ENCODE results near the gene TLE4.
A peak's percentile ranks its signal among the peaks of the same experiment; 100 is the strongest.

DNA sequence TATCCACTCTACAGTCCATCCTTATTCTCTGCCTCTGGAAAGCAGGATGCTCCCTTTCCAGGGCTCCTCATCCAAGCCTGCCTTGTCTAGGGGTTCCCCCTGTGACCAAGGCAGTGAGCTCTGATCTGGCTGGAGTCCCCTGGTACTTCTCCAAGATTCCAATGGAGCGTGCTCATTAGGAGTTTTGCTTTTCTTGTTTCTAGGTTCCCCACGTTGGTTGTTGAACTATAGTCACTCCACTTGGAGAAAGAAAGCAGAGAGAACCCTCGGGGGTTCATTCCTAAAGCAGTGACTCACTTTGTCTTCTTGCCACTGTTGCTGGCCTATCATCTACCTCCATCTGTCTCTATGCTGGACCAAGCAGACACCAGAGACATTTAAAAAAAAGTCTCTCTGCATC is 192.6 kb downstream of the TLE4 start:
- TF ChIP-seq, protein P1, sequence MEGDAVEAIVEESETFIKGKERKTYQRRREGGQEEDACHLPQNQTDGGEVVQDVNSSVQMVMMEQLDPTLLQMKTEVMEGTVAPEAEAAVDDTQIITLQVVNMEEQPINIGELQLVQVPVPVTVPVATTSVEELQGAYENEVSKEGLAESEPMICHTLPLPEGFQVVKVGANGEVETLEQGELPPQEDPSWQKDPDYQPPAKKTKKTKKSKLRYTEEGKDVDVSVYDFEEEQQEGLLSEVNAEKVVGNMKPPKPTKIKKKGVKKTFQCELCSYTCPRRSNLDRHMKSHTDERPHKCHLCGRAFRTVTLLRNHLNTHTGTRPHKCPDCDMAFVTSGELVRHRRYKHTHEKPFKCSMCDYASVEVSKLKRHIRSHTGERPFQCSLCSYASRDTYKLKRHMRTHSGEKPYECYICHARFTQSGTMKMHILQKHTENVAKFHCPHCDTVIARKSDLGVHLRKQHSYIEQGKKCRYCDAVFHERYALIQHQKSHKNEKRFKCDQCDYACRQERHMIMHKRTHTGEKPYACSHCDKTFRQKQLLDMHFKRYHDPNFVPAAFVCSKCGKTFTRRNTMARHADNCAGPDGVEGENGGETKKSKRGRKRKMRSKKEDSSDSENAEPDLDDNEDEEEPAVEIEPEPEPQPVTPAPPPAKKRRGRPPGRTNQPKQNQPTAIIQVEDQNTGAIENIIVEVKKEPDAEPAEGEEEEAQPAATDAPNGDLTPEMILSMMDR (IDR thresholded peaks at IDR 0.05) = no peak
- TF ChIP-seq POLR2AphosphoS5 (IDR thresholded peaks at IDR 0.05) = peak; percentile 68
- TF ChIP-seq POLR2A (IDR thresholded peaks at IDR 0.05) = no peak
- no peak for TF ChIP-seq EP300 (IDR thresholded peaks at IDR 0.05)
